Gastrocnemius medialis (tissue), 4 donors: ENCODE measurements around the gene CPM. TPM values are rescaled to one million over a fixed set of nuclear protein-coding genes. Genes with fewer than 3 reads are reported as not detected.

Experiments used
- ATAC-seq, 2 donors: fragments of 150-250 bp; one replicate each; pipeline ENCODE4 v1.9.1; 2016
- DNase-seq, 2 donors: peaks; one replicate each; pipeline ENCODE4 v3.0.0-alpha.2; 2019
- H3K27ac ChIP-seq, 4 donors: fragments of 200-600 bp; sonication (generic); 1 replicate in 1 of 4; 2 replicates in 3 of 4; pipeline ENCODE4 v1.5.1; 2016 to 2018; ENCODE audit warnings: mild to moderate bottlenecking in 2 of 4, moderate library complexity in 1 of 4
- H3K27me3 ChIP-seq, 3 donors: fragments of 200-600 bp; sonication (generic) in 2 of 3; 1 replicate in 1 of 3; 2 replicates in 2 of 3; pipeline versions ENCODE4 v1.5.1 to v1.6.0; 2016 to 2019; ENCODE audit warnings: mild to moderate bottlenecking in 1 of 3, moderate library complexity in 1 of 3
- H3K36me3 ChIP-seq, 2 donors: fragments of 200-600 bp; sonication (generic) in 1 of 2; one replicate each; pipeline ENCODE4 v1.5.1; 2017 to 2018
- H3K4me1 ChIP-seq, 2 donors: fragments of 200-600 bp; sonication (generic) in 1 of 2; one replicate each; pipeline ENCODE4 v1.5.1; 2016 to 2017; ENCODE audit warnings: mild to moderate bottlenecking in 2 of 2
- H3K4me3 ChIP-seq, 4 donors: fragments of 200-600 bp; sonication (generic) in 3 of 4; 1 replicate in 1 of 4; 2 replicates in 3 of 4; pipeline ENCODE4 v1.5.1; 2016 to 2019; ENCODE audit warnings: mild to moderate bottlenecking in 2 of 4
- H3K9me3 ChIP-seq, 3 donors: fragments of 200-600 bp; sonication (generic) in 2 of 3; 1 replicate in 1 of 3; 2 replicates in 2 of 3; pipeline ENCODE4 v1.5.1; 2016 to 2019
- CTCF ChIP-seq, 5 experiments: fragments of 450-650 bp in 3 of 5; fragments of 200-600 bp in 2 of 5; sonication (generic) in 2 of 5; IDR thresholded peaks in 4 of 5; conservative IDR thresholded peaks in 1 of 5; 1 replicate in 4 of 5; 2 replicates in 1 of 5; pipeline ENCODE4 v1.5.1; 2016 to 2019; ENCODE audit warnings: antibody characterized with exemption in 5 of 5, mild to moderate bottlenecking in 3 of 5, moderate library complexity in 3 of 5
- POLR2A ChIP-seq, 2 donors: fragments of 450-650 bp; IDR thresholded peaks; one replicate each; pipeline ENCODE4 v1.6.1; 2017; ENCODE audit warnings: antibody characterized with exemption in 2 of 2, mild to moderate bottlenecking in 2 of 2, moderate library complexity in 2 of 2
- in situ Hi-C, 4 donors: fragments of 200-750 bp; cut with MboI; loops; one replicate each; pipeline versions ENCODE4 v1.15.0 to v1.8.0; 2017; ENCODE audit warnings: low sequenced_read_pairs in 4 of 4
- intact Hi-C: fragments of 100-400 bp; cut with DNase I; formaldehyde crosslinking; loops from one replicate; pipeline ENCODE4 v1.15.1; 2023; ENCODE audit warnings: low total_unique reads
- total RNA-seq, 4 donors: library from RNA; depleted of rRNA; stranded (reverse); fragments of >200 nt; gene quantifications; one replicate each; pipeline versions ENCODE4 v1.1.0 to v1.2.3, GENCODE V29; 2016

Gene CPM
- total RNA-seq, 4 donors from 2014 or later = 12.9 to 78.4 (median 18.6) TPM

- Histone ChIP-seq H3K27ac (no peak overlapping the region), H3K27me3 (no peaks in the 10 kb centered on the region), H3K36me3 (no peaks in the 10 kb centered on the region), H3K4me1 (no peaks in the 10 kb centered on the region), H3K4me3 (no peak overlapping the region), H3K9me3 (no peaks in the 10 kb centered on the region)
- DNase-seq (no peak), ATAC-seq (no peak)
- in situ Hi-C loops (loop anchor here in 1 of 4 donors (25.0 kb wide), 1 partner anchor 189 kb away; no protein-coding TSS in a partner anchor), intact Hi-C loops (no loop called here)
- TF ChIP-seq CTCF (IDR thresholded peaks at IDR 0.05 in 4 of 5, conservative IDR thresholded peaks at IDR 0.05 in 1 of 5) (no peak), POLR2A (IDR thresholded peaks at IDR 0.05) (no peak)
Measured at GRCh38 chr12:68873316-68873715, 59.7 kb downstream of the CPM start.

- in situ Hi-C loops (loop anchor here in 1 of 4 donors (25.0 kb wide), 1 partner anchor 190 kb away; no protein-coding TSS in a partner anchor), intact Hi-C loops (no loop called here)
- no peaks in the 10 kb centered on the region for H3K9me3 ChIP-seq
Measured at GRCh38 chr12:68871921-68872320, 61.0 kb downstream of the CPM start.

GRCh38 chr12:68871396-68871795 is 61.6 kb downstream of the CPM start:
- H3K27me3 ChIP-seq = no peaks in the 10 kb centered on the region
- no peak overlapping the region for H3K27ac ChIP-seq
- no peaks in the 10 kb centered on the region for H3K9me3 ChIP-seq
- H3K4me3 ChIP-seq = no peak overlapping the region
- no peaks in the 10 kb centered on the region for H3K36me3 ChIP-seq
- H3K4me1 ChIP-seq = no peaks in the 10 kb centered on the region
- ATAC-seq = no peak
- no peak for TF ChIP-seq CTCF (IDR thresholded peaks at IDR 0.05 in 4 of 5, conservative IDR thresholded peaks at IDR 0.05 in 1 of 5)
- TF ChIP-seq POLR2A (IDR thresholded peaks at IDR 0.05) = no peak
- no peak for DNase-seq
- intact Hi-C loops = no loop called here
- in situ Hi-C loops = loop anchor here in 1 of 4 donors (25.0 kb wide), 1 partner anchor 191 kb away; no protein-coding TSS in a partner anchor

More at GRCh38 chr12:68871921-68872320, 61.0 kb downstream of the CPM start:
- no peaks in the 10 kb centered on the region for H3K36me3 ChIP-seq
- TF ChIP-seq CTCF (IDR thresholded peaks at IDR 0.05 in 4 of 5, conservative IDR thresholded peaks at IDR 0.05 in 1 of 5) (no peak), POLR2A (IDR thresholded peaks at IDR 0.05) (no peak)
- H3K27ac ChIP-seq = no peak overlapping the region
- no peaks in the 10 kb centered on the region for H3K27me3 ChIP-seq
- H3K4me1 ChIP-seq = no peaks in the 10 kb centered on the region
- no peak for ATAC-seq
- H3K4me3 ChIP-seq = no peak overlapping the region
- DNase-seq = no peak

- no peak overlapping the region for H3K27ac ChIP-seq
- intact Hi-C loops (no loop called here), in situ Hi-C loops (loop anchor here in 1 of 4 donors (25.0 kb wide), 1 partner anchor 192 kb away; no protein-coding TSS in a partner anchor)
- H3K36me3 ChIP-seq = no peaks in the 10 kb centered on the region
- no peak for ATAC-seq
- no peak for TF ChIP-seq POLR2A (IDR thresholded peaks at IDR 0.05)
- no peak for TF ChIP-seq CTCF (IDR thresholded peaks at IDR 0.05 in 4 of 5, conservative IDR thresholded peaks at IDR 0.05 in 1 of 5)
- no peaks in the 10 kb centered on the region for H3K9me3 ChIP-seq
- no peak overlapping the region for H3K4me3 ChIP-seq
- H3K4me1 ChIP-seq = no peaks in the 10 kb centered on the region
- no peak for DNase-seq
- no peaks in the 10 kb centered on the region for H3K27me3 ChIP-seq
Measured at GRCh38 chr12:68870443-68870842, 62.5 kb downstream of the CPM start.

GRCh38 chr12:68870011-68870410 is 63.0 kb downstream of the CPM start:
- DNase-seq (no peak), ATAC-seq (no peak)
- Histone ChIP-seq H3K9me3 (no peaks in the 10 kb centered on the region), H3K27ac (no peak overlapping the region), H3K4me3 (no peak overlapping the region), H3K4me1 (no peaks in the 10 kb centered on the region), H3K36me3 (no peaks in the 10 kb centered on the region), H3K27me3 (no peaks in the 10 kb centered on the region)
- in situ Hi-C loops = loop anchor here in 1 of 4 donors (25.0 kb wide), 1 partner anchor 192 kb away; no protein-coding TSS in a partner anchor
- intact Hi-C loops = no loop called here
- TF ChIP-seq CTCF (IDR thresholded peaks at IDR 0.05 in 4 of 5, conservative IDR thresholded peaks at IDR 0.05 in 1 of 5) (no peak), POLR2A (IDR thresholded peaks at IDR 0.05) (no peak)
